ENCODE measurements around the gene TLR1. TPM values are rescaled to one million over a fixed set of nuclear protein-coding genes. Genes with fewer than 3 reads are reported as not detected.
A peak's percentile ranks its signal among the peaks of the same experiment; 100 is the strongest.

TLR1 gene
- total RNA-seq (10 to 100 TPM in 8 of 9 donors, 1 to 10 TPM in 1; 5.3 to 60.0 (median 16.1) TPM), polyA plus RNA-seq (1 to 10 TPM; 2.5 to 5.9 (median 2.8) TPM)
- long read RNA-seq, donor 1: 0 reads
- long read RNA-seq, donor 2: 0 reads
- long read RNA-seq, donor 3: 0 reads
- long read RNA-seq, donor 4, partial matches to known transcripts: 0 of 1 reads
- long read RNA-seq, donor 4, other reads (novel, unspliced or antisense): 1 of 1 reads
- long read RNA-seq, donor 5, partial matches to known transcripts: 0 of 1 reads
- long read RNA-seq, donor 5, other reads (novel, unspliced or antisense): 0 of 1 reads
- long read RNA-seq, donor 6, partial matches to known transcripts: 0 of 1 reads
- long read RNA-seq, donor 6, other reads (novel, unspliced or antisense): 0 of 1 reads
- long read RNA-seq, donor 7: 0 reads
- long read RNA-seq, donor 8: 0 reads
- long read RNA-seq, donor 9: 0 reads
- long read RNA-seq, donor 10: 0 reads

DNA sequence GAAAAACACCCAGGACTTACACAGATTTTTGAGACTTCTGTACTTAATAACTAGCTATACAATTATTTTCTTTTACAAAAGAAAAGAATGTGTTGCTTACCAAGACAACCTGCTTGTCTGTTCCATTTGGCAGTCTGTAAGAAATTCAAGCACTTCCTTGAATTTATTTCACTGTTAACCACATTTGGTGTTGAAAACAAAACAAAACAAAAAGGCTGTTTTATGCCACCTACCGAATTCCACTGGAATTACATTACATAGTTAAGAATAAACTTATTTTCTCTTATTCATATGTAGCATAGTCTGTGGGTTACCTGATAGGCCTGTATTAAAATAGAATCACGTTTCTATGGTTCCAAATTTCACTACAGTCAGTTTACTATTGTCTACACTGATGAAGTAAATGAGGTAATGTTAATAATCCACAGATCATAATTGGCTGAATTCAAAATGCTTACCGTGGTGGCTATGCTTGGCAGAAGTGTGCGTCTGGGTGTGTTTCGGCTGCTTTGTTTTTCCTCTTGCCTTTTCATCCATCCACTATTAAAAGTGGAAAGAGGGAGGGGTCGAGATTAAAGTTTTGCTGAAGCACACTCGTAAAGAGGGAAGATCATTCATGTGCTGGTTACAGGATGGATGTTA is at the start of gene TLR1:
TLR1 (minus strand) TSS at position 138 of the 642 bp plus-strand sequence. CDS start 5,960 bp downstream, outside the sequence.
- Histone ChIP-seq H3K36me3 (replicated peaks in 1 of 2) (no peaks in the 10 kb centered on the region), H3K27ac (peak within 1 kb of the TSS in 4 of 5 donors; percentile 35 to 76 (median 46)), H3K4me1 (replicated peaks in 1 of 2) (no peaks in the 10 kb centered on the region), H3K9me3 (replicated peaks in 1 of 3) (no peaks in the 10 kb centered on the region), H3K27me3 (no peaks in the 10 kb centered on the region), H3K4me3 (peak within 1 kb of the TSS in 1 of 4 donors; percentile 43)
- intact Hi-C loops (cut with DNase I): no loop called here
- WGBS, 4 donors: 42 to 49% (median 46%) methylated on average over 7 of the region's 7 CpGs
- TF ChIP-seq, protein P1, sequence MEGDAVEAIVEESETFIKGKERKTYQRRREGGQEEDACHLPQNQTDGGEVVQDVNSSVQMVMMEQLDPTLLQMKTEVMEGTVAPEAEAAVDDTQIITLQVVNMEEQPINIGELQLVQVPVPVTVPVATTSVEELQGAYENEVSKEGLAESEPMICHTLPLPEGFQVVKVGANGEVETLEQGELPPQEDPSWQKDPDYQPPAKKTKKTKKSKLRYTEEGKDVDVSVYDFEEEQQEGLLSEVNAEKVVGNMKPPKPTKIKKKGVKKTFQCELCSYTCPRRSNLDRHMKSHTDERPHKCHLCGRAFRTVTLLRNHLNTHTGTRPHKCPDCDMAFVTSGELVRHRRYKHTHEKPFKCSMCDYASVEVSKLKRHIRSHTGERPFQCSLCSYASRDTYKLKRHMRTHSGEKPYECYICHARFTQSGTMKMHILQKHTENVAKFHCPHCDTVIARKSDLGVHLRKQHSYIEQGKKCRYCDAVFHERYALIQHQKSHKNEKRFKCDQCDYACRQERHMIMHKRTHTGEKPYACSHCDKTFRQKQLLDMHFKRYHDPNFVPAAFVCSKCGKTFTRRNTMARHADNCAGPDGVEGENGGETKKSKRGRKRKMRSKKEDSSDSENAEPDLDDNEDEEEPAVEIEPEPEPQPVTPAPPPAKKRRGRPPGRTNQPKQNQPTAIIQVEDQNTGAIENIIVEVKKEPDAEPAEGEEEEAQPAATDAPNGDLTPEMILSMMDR (IDR thresholded peaks at IDR 0.05): peak; percentile 41 to 65 (median 58)
- no peak for TF ChIP-seq POLR2A (IDR thresholded peaks at IDR 0.05)
- no peak for DNase-seq

DNA sequence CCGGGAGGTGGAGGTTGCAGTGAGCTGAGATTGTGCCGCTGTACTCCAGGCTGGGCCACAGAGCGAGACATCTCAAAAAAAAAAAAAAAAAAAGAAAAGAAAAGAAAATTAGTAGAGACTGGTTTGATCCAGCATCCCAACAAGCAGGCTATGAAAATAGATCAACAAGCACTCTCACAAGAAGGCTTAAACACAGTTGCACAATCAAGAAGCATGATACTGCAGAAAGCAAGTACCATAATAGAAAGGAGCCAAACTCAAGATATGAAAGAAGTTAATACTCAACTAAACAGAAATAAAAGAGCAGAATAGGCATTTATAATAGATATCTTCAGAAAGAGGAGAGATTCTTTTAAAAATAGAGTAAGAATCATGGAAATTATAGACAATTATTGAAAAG is 41.4 kb upstream of the TLR1 start:
- Histone ChIP-seq H3K4me1 (replicated peaks in 1 of 2) (no peaks in the 10 kb centered on the region), H3K4me3 (no peak overlapping the region), H3K36me3 (replicated peaks in 1 of 2) (no peaks in the 10 kb centered on the region), H3K9me3 (replicated peaks in 1 of 3) (no peaks in the 10 kb centered on the region), H3K27ac (no peak overlapping the region), H3K27me3 (no peaks in the 10 kb centered on the region)
- no peak for TF ChIP-seq POLR2A (IDR thresholded peaks at IDR 0.05)
- TF ChIP-seq, protein P1 (IDR thresholded peaks at IDR 0.05): no peak
- WGBS, 4 donors: 71 to 98% (median 89%) methylated on average over 3 of the region's 3 CpGs
- intact Hi-C loops (cut with DNase I): no loop called here
- no peak for DNase-seq

GRCh38 chr4:38842994-38843393 is 38.4 kb upstream of the TLR1 start:
- no peaks in the 10 kb centered on the region for H3K4me1 ChIP-seq (replicated peaks in 1 of 2)
- no peaks in the 10 kb centered on the region for H3K27me3 ChIP-seq
- H3K36me3 ChIP-seq (replicated peaks in 1 of 2): no peaks in the 10 kb centered on the region
- H3K27ac ChIP-seq: no peak overlapping the region
- no peaks in the 10 kb centered on the region for H3K9me3 ChIP-seq (replicated peaks in 1 of 3)
- no peak for TF ChIP-seq POLR2A (IDR thresholded peaks at IDR 0.05)
- 83 to 99% (median 88%) methylated on average over 4 of the region's 4 CpGs for WGBS, 4 donors
- DNase-seq: no peak
- intact Hi-C loops (cut with DNase I): no loop called here
- no peak overlapping the region for H3K4me3 ChIP-seq

GRCh38 chr4:38837849-38838248 is 33.3 kb upstream of the TLR1 start:
- Histone ChIP-seq H3K27me3 (no peaks in the 10 kb centered on the region), H3K27ac (no peak overlapping the region), H3K9me3 (replicated peaks in 1 of 3) (peaks cover 0 to 3% (median 0%) of the 10 kb centered on the region in 3 donors), H3K4me1 (replicated peaks in 1 of 2) (no peaks in the 10 kb centered on the region), H3K4me3 (no peak overlapping the region), H3K36me3 (replicated peaks in 1 of 2) (no peaks in the 10 kb centered on the region)
- no peak for DNase-seq
- no peak for TF ChIP-seq POLR2A (IDR thresholded peaks at IDR 0.05)
- TF ChIP-seq, protein P1 (IDR thresholded peaks at IDR 0.05): no peak
- 27 to 47% (median 38%) methylated on average over 2 of the region's 2 CpGs for WGBS, 4 donors
- intact Hi-C loops (cut with DNase I): no loop called here
